Tibial nerve (tissue), 4 donors: ENCODE measurements around the gene SNX10. TPM values are rescaled to one million over a fixed set of nuclear protein-coding genes. Genes with fewer than 3 reads are reported as not detected.

Source experiments
- DNase-seq, 2 donors: peaks; one replicate each; pipeline ENCODE4 v3.0.0-alpha.2; 2019; ENCODE audit warnings: low spot score in 2 of 2
- H3K27ac ChIP-seq, 4 donors: fragments of 200-600 bp; sonication (generic) in 3 of 4; one replicate each; pipeline ENCODE4 v1.5.1; 2017 to 2019; ENCODE audit warnings: mild to moderate bottlenecking in 1 of 4
- H3K27me3 ChIP-seq, 2 donors: fragments of 200-600 bp; sonication (generic) in 1 of 2; one replicate each; pipeline versions ENCODE4 v1.5.1 to v1.6.0; 2017 to 2019
- H3K36me3 ChIP-seq, 3 donors: fragments of 200-600 bp; sonication (generic); one replicate each; pipeline ENCODE4 v1.5.1; 2018 to 2019
- H3K4me1 ChIP-seq, 4 donors: fragments of 200-600 bp; sonication (generic) in 3 of 4; one replicate each; pipeline ENCODE4 v1.5.1; 2017 to 2019
- H3K4me3 ChIP-seq, 4 donors: fragments of 200-600 bp; sonication (generic) in 3 of 4; one replicate each; pipeline ENCODE4 v1.5.1; 2017 to 2019; ENCODE audit warnings: mild to moderate bottlenecking in 1 of 4, moderate library complexity in 1 of 4
- H3K9me3 ChIP-seq, 4 donors: fragments of 200-600 bp; sonication (generic) in 3 of 4; one replicate each; pipeline ENCODE4 v1.5.1; 2017 to 2019
- EP300 ChIP-seq, 2 donors: sonication (generic); formaldehyde crosslinking; IDR thresholded peaks; one replicate each; pipeline ENCODE4 v1.6.1; 2017; ENCODE audit warnings: antibody characterized with exemption in 2 of 2, mild to moderate bottlenecking in 1 of 2
- POLR2A ChIP-seq, 2 donors: fragments of 450-650 bp; IDR thresholded peaks; one replicate each; pipeline ENCODE4 v1.6.1; 2017; ENCODE audit warnings: antibody characterized with exemption in 2 of 2, mild to moderate bottlenecking in 2 of 2, moderate library complexity in 2 of 2
- WGBS, 2 donors: methylation state at CpG; one replicate each; pipeline ENCODE4 v1.1.5; 2018; 5-methylcytosine and 5-hydroxymethylcytosine counted together
- total RNA-seq, 4 donors: library from RNA; depleted of rRNA; stranded (reverse); fragments of >200 nt; gene quantifications; one replicate each; pipeline ENCODE4 v1.1.0, GENCODE V29; 2016
- TF ChIP-seq, protein P1 (sequence below), 5 experiments: fragments of 200-600 bp in 3 of 5; fragments of 450-650 bp in 2 of 5; sonication (generic) in 3 of 5; IDR thresholded peaks; one replicate each; pipeline ENCODE4 v1.5.1; 2016 to 2019; ENCODE audit warnings: antibody characterized with exemption in 5 of 5, mild to moderate bottlenecking in 3 of 5, moderate library complexity in 2 of 5

SNX10 gene
- total RNA-seq, 4 donors from 2014 or later = 1.7 to 15.9 (median 2.5) TPM

DNA sequence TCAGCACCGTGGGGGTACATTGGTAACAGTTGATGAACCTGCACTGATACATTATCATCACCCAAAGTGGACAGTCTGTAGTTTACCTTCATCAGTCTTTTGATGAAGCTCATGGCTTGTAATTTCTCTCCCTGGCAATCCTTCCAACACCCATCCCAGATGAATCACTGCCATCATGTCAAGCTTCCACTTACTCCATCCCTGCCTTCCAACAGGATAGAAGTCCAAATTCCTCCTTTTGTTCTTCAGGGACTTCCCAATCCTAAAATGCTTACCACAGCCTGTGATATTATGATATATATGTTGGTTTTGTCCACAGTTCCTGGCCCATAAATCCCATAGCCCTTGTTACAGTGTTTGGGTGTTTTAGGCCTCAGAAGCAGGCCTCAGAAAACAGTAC, 16.1 kb downstream of the SNX10 start:
- Histone ChIP-seq H3K4me3 (no peak overlapping the region), H3K9me3 (no peaks in the 10 kb centered on the region), H3K27ac (peak overlapping the region in 1 of 4 donors; percentile 60), H3K36me3 (no peaks in the 10 kb centered on the region), H3K4me1 (peaks cover 0 to 10% (median 3%) of the 10 kb centered on the region in 4 donors), H3K27me3 (no peaks in the 10 kb centered on the region)
- 92 to 96% methylated on average over 1 of the region's 1 CpG for WGBS, 2 donors
- TF ChIP-seq, protein P1, sequence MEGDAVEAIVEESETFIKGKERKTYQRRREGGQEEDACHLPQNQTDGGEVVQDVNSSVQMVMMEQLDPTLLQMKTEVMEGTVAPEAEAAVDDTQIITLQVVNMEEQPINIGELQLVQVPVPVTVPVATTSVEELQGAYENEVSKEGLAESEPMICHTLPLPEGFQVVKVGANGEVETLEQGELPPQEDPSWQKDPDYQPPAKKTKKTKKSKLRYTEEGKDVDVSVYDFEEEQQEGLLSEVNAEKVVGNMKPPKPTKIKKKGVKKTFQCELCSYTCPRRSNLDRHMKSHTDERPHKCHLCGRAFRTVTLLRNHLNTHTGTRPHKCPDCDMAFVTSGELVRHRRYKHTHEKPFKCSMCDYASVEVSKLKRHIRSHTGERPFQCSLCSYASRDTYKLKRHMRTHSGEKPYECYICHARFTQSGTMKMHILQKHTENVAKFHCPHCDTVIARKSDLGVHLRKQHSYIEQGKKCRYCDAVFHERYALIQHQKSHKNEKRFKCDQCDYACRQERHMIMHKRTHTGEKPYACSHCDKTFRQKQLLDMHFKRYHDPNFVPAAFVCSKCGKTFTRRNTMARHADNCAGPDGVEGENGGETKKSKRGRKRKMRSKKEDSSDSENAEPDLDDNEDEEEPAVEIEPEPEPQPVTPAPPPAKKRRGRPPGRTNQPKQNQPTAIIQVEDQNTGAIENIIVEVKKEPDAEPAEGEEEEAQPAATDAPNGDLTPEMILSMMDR (IDR thresholded peaks at IDR 0.05) = no peak
- TF ChIP-seq EP300 (IDR thresholded peaks at IDR 0.05) = no peak
- DNase-seq = no peak

DNA sequence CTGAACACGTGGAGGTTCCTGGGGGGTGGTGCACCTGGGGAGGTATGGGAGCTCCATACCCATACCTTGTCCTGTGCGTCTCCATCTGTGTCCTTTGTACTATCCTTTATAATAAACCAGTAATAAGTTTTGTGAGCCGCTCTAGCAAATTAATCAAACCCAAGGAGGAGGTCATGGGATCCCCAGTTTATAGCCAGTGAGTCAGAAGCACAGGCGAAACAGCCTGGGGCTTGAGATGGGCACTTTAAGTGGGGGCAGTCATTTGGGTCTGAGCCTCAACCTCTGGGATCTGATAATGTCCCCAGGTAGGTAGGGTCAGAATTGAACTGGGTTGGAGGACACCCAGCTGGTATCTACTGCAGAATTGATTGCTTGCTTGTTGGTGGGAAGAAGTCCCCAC, 16.9 kb downstream of the SNX10 start:
- Histone ChIP-seq H3K27me3 (no peaks in the 10 kb centered on the region), H3K27ac (no peak overlapping the region), H3K4me1 (peaks cover 0 to 11% (median 7%) of the 10 kb centered on the region in 4 donors), H3K9me3 (no peaks in the 10 kb centered on the region), H3K4me3 (no peak overlapping the region), H3K36me3 (no peaks in the 10 kb centered on the region)
- WGBS, 2 donors = 98% methylated on average over 4 of the region's 4 CpGs
- DNase-seq = no peak
- TF ChIP-seq POLR2A (IDR thresholded peaks at IDR 0.05) = no peak
- no peak for TF ChIP-seq EP300 (IDR thresholded peaks at IDR 0.05)
- TF ChIP-seq, protein P1 (IDR thresholded peaks at IDR 0.05) = no peak

DNA sequence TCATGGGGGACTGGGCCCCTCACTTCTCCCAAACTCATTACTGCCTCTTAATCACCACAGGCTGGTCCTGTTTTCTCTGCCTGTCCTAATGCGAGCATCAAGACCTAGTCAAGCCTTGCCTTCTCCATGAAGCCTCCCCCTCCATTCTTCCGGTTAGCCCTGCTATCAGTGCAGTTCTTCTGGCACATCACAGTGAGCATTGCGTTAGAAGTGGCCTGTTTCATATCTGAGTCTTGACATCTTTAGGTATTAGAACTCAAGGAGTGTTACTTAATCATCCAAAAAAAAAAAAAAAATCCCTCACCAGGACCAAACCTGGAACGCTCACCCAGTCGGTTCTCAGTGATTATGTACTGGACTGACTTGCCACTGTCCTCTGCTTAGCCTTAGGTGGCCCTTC, 17.4 kb downstream of the SNX10 start:
- no peak for TF ChIP-seq POLR2A (IDR thresholded peaks at IDR 0.05)
- no peak for TF ChIP-seq EP300 (IDR thresholded peaks at IDR 0.05)
- TF ChIP-seq, protein P1 (IDR thresholded peaks at IDR 0.05) = no peak
- Histone ChIP-seq H3K4me3 (no peak overlapping the region), H3K4me1 (peaks cover 0 to 13% (median 7%) of the 10 kb centered on the region in 4 donors), H3K27me3 (no peaks in the 10 kb centered on the region), H3K36me3 (no peaks in the 10 kb centered on the region), H3K27ac (no peak overlapping the region), H3K9me3 (no peaks in the 10 kb centered on the region)
- 94 to 99% methylated on average over 5 of the region's 5 CpGs for WGBS, 2 donors
- no peak for DNase-seq

DNA sequence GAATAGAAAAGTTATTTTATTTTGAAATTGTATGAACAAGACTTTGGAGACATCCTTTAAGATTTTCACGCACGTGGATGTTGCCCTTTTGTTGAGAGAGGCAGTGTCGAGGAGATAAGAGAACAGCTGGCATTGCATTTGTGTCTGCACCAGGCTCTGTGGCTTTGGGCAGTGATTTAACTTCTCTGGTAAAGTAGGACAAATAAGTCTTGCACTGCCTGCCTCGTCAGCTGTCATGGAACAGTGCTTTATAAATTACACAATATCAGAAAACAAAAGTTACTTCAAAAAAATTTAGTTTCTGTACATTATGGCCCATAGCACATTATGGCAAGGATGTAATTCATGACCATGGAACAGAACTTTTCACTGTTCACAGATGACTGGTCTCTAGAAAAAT, 20.1 kb downstream of the SNX10 start:
- Histone ChIP-seq H3K9me3 (no peaks in the 10 kb centered on the region), H3K27me3 (no peaks in the 10 kb centered on the region), H3K4me3 (no peak overlapping the region), H3K4me1 (peaks cover 0 to 9% (median 6%) of the 10 kb centered on the region in 4 donors), H3K36me3 (no peaks in the 10 kb centered on the region), H3K27ac (no peak overlapping the region)
- no peak for DNase-seq
- TF ChIP-seq EP300 (IDR thresholded peaks at IDR 0.05) = no peak
- TF ChIP-seq, protein P1 (IDR thresholded peaks at IDR 0.05) = no peak
- no peak for TF ChIP-seq POLR2A (IDR thresholded peaks at IDR 0.05)
- WGBS, 2 donors = 77 to 80% methylated on average over 4 of the region's 4 CpGs

DNA sequence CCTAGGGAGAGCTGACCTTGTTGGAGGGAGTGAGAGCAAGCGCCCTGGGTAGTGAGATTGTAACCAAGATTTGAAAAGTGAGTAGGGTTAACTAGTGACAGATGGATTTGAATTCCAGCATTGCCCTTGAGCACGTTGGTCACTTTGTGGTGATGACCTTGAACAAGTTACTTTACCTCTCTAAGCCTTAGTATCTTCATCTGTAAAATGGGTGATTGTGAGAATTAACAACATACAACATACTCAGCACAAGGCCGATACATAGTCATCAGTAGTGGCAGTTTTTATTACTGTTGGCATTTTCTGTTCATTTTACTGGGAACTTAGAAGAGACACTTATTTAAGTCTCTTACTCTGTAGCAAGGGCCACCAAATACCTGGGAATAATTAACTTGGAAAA, 25.5 kb downstream of the SNX10 start:
- Histone ChIP-seq H3K36me3 (no peaks in the 10 kb centered on the region), H3K9me3 (no peaks in the 10 kb centered on the region), H3K27ac (no peak overlapping the region), H3K4me3 (no peak overlapping the region), H3K27me3 (no peaks in the 10 kb centered on the region), H3K4me1 (peaks cover 0 to 6% (median 2%) of the 10 kb centered on the region in 4 donors)
- 83 to 92% methylated on average over 3 of the region's 3 CpGs for WGBS, 2 donors
- TF ChIP-seq POLR2A (IDR thresholded peaks at IDR 0.05) (no peak), EP300 (IDR thresholded peaks at IDR 0.05) (no peak)
- TF ChIP-seq, protein P1 (IDR thresholded peaks at IDR 0.05) = no peak
- DNase-seq = no peak
